MM.1S (cell line): Measurements from ENCODE around the gene P2RX2.

Source experiments
- DNase-seq: peaks from one replicate; pipeline ENCODE4 v3.0.0-alpha.2; 2015
- H2AFZ ChIP-seq: fragments of 300-600 bp; sonication (generic); 2 replicates; pipeline ENCODE4 v1.6.0; 2016; ENCODE audit warnings: antibody characterized with exemption, low read length
- H3F3A ChIP-seq: fragments of 300-600 bp; sonication (generic); 2 replicates; pipeline ENCODE4 v1.6.1; 2016; ENCODE audit warnings: mild to moderate bottlenecking, antibody characterized with exemption, low read length, moderate library complexity, mixed read lengths; ENCODE audit not compliant: insufficient read depth
- H3K27ac ChIP-seq: fragments of 300-600 bp; sonication (generic); 2 replicates; pipeline ENCODE4 v1.5.1; 2016; ENCODE audit warnings: mild to moderate bottlenecking, low read length
- H3K27me3 ChIP-seq: fragments of 300-600 bp; sonication (generic); replicated peaks from 2 replicates; pipeline ENCODE4 v1.6.0; 2016; ENCODE audit warnings: low read length; ENCODE audit not compliant: insufficient read depth
- H3K36me3 ChIP-seq: fragments of 300-600 bp; sonication (generic); replicated peaks from 2 replicates; pipeline ENCODE4 v1.6.1; 2016; ENCODE audit warnings: mild to moderate bottlenecking, low read length, mixed read lengths; ENCODE audit not compliant: insufficient read depth
- H3K4me1 ChIP-seq: fragments of 300-600 bp; sonication (generic); 2 replicates; pipeline ENCODE4 v1.6.1; 2016; ENCODE audit warnings: low read length, mixed read lengths
- H3K4me2 ChIP-seq: fragments of 300-600 bp; sonication (generic); 2 replicates; pipeline ENCODE4 v1.6.0; 2016; ENCODE audit warnings: low read depth, low read length
- H3K4me3 ChIP-seq: fragments of 300-600 bp; sonication (generic); 2 replicates; pipeline ENCODE4 v1.5.1; 2016; ENCODE audit warnings: low read length, mixed read lengths
- H3K79me2 ChIP-seq: fragments of 300-600 bp; sonication (generic); 2 replicates; pipeline ENCODE4 v1.6.1; 2016; ENCODE audit warnings: mixed run types, low read length, mixed read lengths
- H3K9ac ChIP-seq: fragments of 300-600 bp; sonication (generic); 2 replicates; pipeline ENCODE4 v1.6.1; 2016; ENCODE audit warnings: low read length, mixed read lengths
- H3K9me2 ChIP-seq: fragments of 300-600 bp; sonication (generic); replicated peaks from 2 replicates; pipeline ENCODE4 v1.6.1; 2016; ENCODE audit warnings: mild to moderate bottlenecking, low read length, mixed read lengths; ENCODE audit not compliant: insufficient read depth
- H3K9me3 ChIP-seq: fragments of 300-600 bp; sonication (generic); replicated peaks from 2 replicates; pipeline ENCODE4 v1.6.1; 2016; ENCODE audit warnings: mild to moderate bottlenecking, low read length, mixed read lengths; ENCODE audit not compliant: insufficient read depth
- H4K20me1 ChIP-seq: fragments of 300-600 bp; sonication (generic); 2 replicates; pipeline ENCODE4 v1.6.1; 2016; ENCODE audit warnings: mild to moderate bottlenecking, low read length, moderate library complexity, mixed read lengths; ENCODE audit not compliant: insufficient read depth
- CTCF ChIP-seq: fragments of 300-600 bp; sonication (generic); IDR thresholded peaks from 2 replicates; pipeline ENCODE4 v1.5.1; 2016; ENCODE audit warnings: antibody characterized with exemption, low read length, mixed read lengths
- EZH2 ChIP-seq: fragments of 300-600 bp; sonication (generic); optimal IDR thresholded peaks from 2 replicates; pipeline ENCODE3; 2017; ENCODE audit warnings: low read depth, mild to moderate bottlenecking, antibody characterized with exemption, low read length, mixed read lengths
- EZH2phosphoT487 ChIP-seq: fragments of 300-600 bp; sonication (generic); IDR thresholded peaks from 2 replicates; pipeline ENCODE4 v1.6.1; 2018; ENCODE audit warnings: antibody characterized with exemption, low read length

The P2RX2 gene

GRCh38 chr12:132660996-132661395 is 42.4 kb downstream of the P2RX2 start:
- no peak overlapping the region for H3K4me3 ChIP-seq
- H3K4me2 ChIP-seq: no peak overlapping the region
- no peaks in the 10 kb centered on the region for H3K9me3 ChIP-seq
- H3K36me3 ChIP-seq: no peaks in the 10 kb centered on the region
- H2AFZ ChIP-seq: no peak overlapping the region
- DNase-seq: no peak
- H3K79me2 ChIP-seq: no peaks in the 10 kb centered on the region
- no peak overlapping the region for H3K27ac ChIP-seq
- no peak overlapping the region for H3K9ac ChIP-seq
- no peak for TF ChIP-seq EZH2
- TF ChIP-seq EZH2phosphoT487: no peak
- TF ChIP-seq CTCF: no peak
- H3K4me1 ChIP-seq: no peaks in the 10 kb centered on the region
- no peaks in the 10 kb centered on the region for H4K20me1 ChIP-seq
- no peaks in the 10 kb centered on the region for H3F3A ChIP-seq
- H3K9me2 ChIP-seq: no peaks in the 10 kb centered on the region
- H3K27me3 ChIP-seq: no peaks in the 10 kb centered on the region

- no peaks in the 10 kb centered on the region for H4K20me1 ChIP-seq
- H3K27ac ChIP-seq: no peak overlapping the region
- DNase-seq: no peak
- H3K4me2 ChIP-seq: no peak overlapping the region
- H3K9me3 ChIP-seq: no peaks in the 10 kb centered on the region
- H2AFZ ChIP-seq: no peak overlapping the region
- no peak for TF ChIP-seq EZH2phosphoT487
- no peaks in the 10 kb centered on the region for H3K36me3 ChIP-seq
- no peaks in the 10 kb centered on the region for H3F3A ChIP-seq
- H3K9ac ChIP-seq: no peak overlapping the region
- H3K79me2 ChIP-seq: no peaks in the 10 kb centered on the region
- H3K27me3 ChIP-seq: no peaks in the 10 kb centered on the region
- no peak overlapping the region for H3K4me3 ChIP-seq
- no peaks in the 10 kb centered on the region for H3K4me1 ChIP-seq
- no peaks in the 10 kb centered on the region for H3K9me2 ChIP-seq
Observed at GRCh38 chr12:132661972-132662371, 43.4 kb downstream of the P2RX2 start.

GRCh38 chr12:132662901-132663755 is 44.6 kb downstream of the P2RX2 start:
- H3K4me2 ChIP-seq: no peak overlapping the region
- H3F3A ChIP-seq: no peaks in the 10 kb centered on the region
- no peak overlapping the region for H3K9ac ChIP-seq
- H3K9me3 ChIP-seq: no peaks in the 10 kb centered on the region
- no peak for TF ChIP-seq CTCF
- TF ChIP-seq EZH2: no peak
- no peak for TF ChIP-seq EZH2phosphoT487
- H3K36me3 ChIP-seq: no peaks in the 10 kb centered on the region
- H2AFZ ChIP-seq: no peak overlapping the region
- no peaks in the 10 kb centered on the region for H3K79me2 ChIP-seq
- H3K4me3 ChIP-seq: no peak overlapping the region
- no peaks in the 10 kb centered on the region for H4K20me1 ChIP-seq
- no peaks in the 10 kb centered on the region for H3K27me3 ChIP-seq
- no peaks in the 10 kb centered on the region for H3K4me1 ChIP-seq
- H3K27ac ChIP-seq: no peak overlapping the region
- H3K9me2 ChIP-seq: no peaks in the 10 kb centered on the region
- DNase-seq: no peak
